Muscle of arm (tissue), 14 donors: ENCODE measurements around the gene ABHD16A. TPM values are rescaled to one million over a fixed set of nuclear protein-coding genes. Genes with fewer than 3 reads are reported as not detected.

Experiments used
- DNase-seq: peaks from one replicate; pipeline ENCODE4 v3.0.0-alpha.2; 2013
- long read RNA-seq, 11 donors: transcript quantifications; one replicate each; lab custom pipeline, GENCODE V29; 2026
- polyA plus RNA-seq, 12 donors: library from polyadenylated mRNA; unstranded; fragments of 120-200 nt; gene quantifications; one replicate each; pipeline ENCODE4 v1.2.1, GENCODE V29; 2013; ENCODE audit not compliant: insufficient read length in 12 of 12

The ABHD16A gene
- polyA plus RNA-seq = 10 to 100 TPM in 11 of 12 donors, not detected in 1; 35.4 to 54.1 (median 43.1) TPM
- long read RNA-seq, donor 1, transcript ABHD16A-201 (20 exons, 2,103 nt) = major isoform, 13 of 21 reads
- long read RNA-seq, donor 1, partial matches to known transcripts = 6 of 21 reads
- long read RNA-seq, donor 1, other reads (novel, unspliced or antisense) = 0 of 21 reads
- long read RNA-seq, donor 2, transcript ABHD16A-201 (20 exons, 2,103 nt) = major isoform, 21 of 22 reads
- long read RNA-seq, donor 2, partial matches to known transcripts = 0 of 22 reads
- long read RNA-seq, donor 2, other reads (novel, unspliced or antisense) = 0 of 22 reads
- long read RNA-seq, donor 3, transcript ABHD16A-201 (20 exons, 2,103 nt) = major isoform, 6 of 6 reads
- long read RNA-seq, donor 3, partial matches to known transcripts = 0 of 6 reads
- long read RNA-seq, donor 3, other reads (novel, unspliced or antisense) = 0 of 6 reads
- long read RNA-seq, donor 4, partial matches to known transcripts = 0 of 5 reads
- long read RNA-seq, donor 4, other reads (novel, unspliced or antisense) = 0 of 5 reads
- long read RNA-seq, donor 5, transcript ABHD16A-201 (20 exons, 2,103 nt) = major isoform, 18 of 26 reads
- long read RNA-seq, donor 5, partial matches to known transcripts = 6 of 26 reads
- long read RNA-seq, donor 5, other reads (novel, unspliced or antisense) = 0 of 26 reads
- long read RNA-seq, donor 6, partial matches to known transcripts = 0 of 3 reads
- long read RNA-seq, donor 6, other reads (novel, unspliced or antisense) = 0 of 3 reads
- long read RNA-seq, donor 7, transcript ABHD16A-201 (20 exons, 2,103 nt) = major isoform, 8 of 8 reads
- long read RNA-seq, donor 7, partial matches to known transcripts = 0 of 8 reads
- long read RNA-seq, donor 7, other reads (novel, unspliced or antisense) = 0 of 8 reads
- long read RNA-seq, donor 8, transcript ABHD16A-201 (20 exons, 2,103 nt) = major isoform, 17 of 17 reads
- long read RNA-seq, donor 8, partial matches to known transcripts = 0 of 17 reads
- long read RNA-seq, donor 8, other reads (novel, unspliced or antisense) = 0 of 17 reads
- long read RNA-seq, donor 9, partial matches to known transcripts = 0 of 4 reads
- long read RNA-seq, donor 9, other reads (novel, unspliced or antisense) = 0 of 4 reads
- long read RNA-seq, donor 10, transcript ABHD16A-201 (20 exons, 2,103 nt) = major isoform, 14 of 14 reads
- long read RNA-seq, donor 10, partial matches to known transcripts = 0 of 14 reads
- long read RNA-seq, donor 10, other reads (novel, unspliced or antisense) = 0 of 14 reads
- long read RNA-seq, donor 11, transcript ABHD16A-201 (20 exons, 2,103 nt) = major isoform, 12 of 12 reads
- long read RNA-seq, donor 11, partial matches to known transcripts = 0 of 12 reads
- long read RNA-seq, donor 11, other reads (novel, unspliced or antisense) = 0 of 12 reads

DNA sequence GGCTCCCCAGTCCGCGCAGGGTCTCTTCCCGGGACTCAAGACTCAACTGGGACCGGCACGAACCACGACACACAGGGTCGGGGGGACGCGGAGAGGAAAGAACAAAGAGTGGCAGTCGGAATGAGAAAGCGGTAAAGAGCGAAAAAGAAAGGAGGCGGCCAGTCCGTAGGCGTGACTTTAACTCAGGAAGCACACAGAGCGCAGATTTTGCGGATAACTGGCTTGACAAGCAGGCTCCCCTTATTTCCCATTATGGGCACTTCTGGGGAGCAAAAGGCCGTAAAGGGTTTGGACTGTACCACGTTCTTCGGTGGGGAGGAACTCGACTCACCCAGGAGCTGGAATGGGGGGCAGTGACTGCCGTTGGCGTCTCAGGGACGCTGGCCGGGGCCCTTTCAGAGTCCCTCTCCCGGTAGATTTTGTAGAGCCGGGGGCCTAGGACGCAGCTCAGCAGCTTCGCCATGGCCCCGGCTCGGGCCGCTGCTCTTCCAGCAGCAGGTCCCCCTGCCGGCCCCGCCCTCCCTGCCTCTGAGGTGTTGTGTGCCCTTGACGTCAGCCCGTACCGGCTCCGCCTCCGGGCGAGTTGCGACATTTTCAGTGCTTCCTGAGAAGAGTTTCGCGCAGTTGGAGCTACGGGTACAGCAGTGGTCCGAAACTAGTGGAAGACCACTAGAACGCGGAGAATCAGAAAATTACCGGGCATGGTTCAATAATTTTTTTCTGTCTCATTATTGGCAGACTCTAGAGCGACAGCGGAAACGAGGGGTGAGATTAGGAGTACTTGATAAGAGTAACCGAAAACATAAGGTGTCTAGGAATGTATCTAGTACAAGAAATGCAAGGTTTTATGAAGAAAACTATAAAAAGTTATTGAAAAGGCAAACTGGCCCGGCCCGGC lies at the start of gene ABHD16A:
Gene ABHD16A, minus strand, starts transcription at position 506 of the 898 bp plus-strand sequence. Its CDS starts 43 bp downstream, at position 463.
- DNase-seq = peak; percentile 99

DNA sequence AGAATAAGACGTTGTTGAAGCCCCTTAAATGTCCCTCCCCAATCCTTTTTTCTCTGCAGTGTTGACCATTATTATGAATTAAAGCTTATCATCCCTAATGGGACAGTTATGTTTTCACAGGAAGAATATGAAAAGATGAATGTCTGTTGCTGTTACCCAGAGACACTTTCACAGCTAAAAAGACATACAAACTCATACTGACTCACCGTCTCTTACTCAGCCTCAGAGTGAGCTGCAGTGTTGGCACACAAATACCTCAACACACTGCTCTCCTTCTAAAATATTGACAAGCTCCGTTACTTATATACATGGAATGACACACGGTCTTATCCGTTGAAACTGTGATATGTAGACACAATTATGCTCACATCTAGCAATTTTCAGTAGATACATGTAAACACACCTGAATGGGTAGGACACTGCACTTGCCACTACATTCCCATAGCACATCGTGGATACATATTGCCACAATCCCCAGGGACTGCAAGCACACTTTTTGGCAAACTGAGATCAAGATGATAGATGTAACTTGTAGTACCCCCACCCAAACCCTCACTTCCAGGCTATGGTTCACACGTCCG lies 49.7 kb upstream of the ABHD16A start:
- DNase-seq = no peak

DNA sequence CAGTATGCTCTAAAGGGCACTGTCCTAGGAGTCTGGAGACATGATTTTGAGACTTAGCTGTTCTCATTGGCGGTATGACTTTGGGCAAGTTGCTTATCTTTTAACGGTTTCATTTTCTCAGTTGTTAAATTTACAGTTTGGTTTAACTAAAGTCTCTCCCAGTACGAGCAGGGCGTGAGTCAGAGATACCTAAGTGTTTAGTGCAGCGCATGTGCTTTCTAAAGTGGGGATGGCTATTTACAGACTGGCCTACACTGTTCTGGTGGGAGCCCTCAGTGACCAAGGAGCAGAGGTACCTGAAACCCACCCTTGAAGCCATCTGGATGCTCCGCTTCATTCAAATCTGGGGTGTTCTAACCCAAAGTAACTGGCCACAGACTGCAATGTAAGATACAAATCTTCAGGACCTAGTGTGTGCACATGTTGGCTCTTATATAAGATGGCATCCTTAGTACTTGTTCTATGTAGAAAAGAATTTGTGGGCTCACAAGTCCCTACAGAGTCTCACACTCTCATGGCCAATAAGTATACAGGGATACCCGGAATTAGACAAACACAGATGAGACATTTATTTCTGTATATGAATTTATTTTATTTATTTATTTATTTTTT lies 47.4 kb upstream of the ABHD16A start:
- no peak for DNase-seq

DNA sequence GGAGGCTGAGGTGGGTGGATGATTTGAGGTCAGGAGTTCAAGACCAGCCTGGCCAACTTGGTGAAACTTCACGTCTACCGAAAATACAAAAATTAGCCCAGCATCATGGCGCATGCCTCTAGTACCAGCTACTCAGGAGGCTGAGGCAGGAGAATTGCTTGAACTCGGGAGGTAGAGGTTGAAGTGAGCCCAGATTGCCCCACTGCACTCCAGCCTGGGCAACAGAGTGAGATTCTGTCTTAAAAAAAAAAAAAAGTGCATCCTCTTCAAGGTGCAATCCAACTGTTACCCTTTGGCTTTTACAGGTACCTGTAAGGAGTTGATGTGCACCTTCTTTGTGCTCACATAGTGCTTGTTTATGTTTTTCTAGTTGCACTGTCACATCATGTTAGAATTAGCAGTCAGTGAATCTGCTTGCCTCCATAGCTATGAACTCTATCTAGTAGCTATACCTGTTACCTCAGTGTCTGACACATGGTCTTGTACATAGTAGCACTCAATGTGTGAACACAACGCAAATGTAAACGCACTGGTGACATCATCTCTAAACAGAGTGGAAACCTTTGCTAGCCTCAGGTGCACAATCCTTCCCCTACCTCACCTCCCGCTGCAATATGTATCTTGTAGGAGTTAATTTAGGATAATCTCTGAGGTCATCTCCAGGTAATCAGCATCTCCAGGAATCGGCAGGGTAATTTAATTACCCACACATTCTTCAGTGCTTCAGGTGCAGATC lies 46.3 kb upstream of the ABHD16A start:
- DNase-seq = no peak

DNA sequence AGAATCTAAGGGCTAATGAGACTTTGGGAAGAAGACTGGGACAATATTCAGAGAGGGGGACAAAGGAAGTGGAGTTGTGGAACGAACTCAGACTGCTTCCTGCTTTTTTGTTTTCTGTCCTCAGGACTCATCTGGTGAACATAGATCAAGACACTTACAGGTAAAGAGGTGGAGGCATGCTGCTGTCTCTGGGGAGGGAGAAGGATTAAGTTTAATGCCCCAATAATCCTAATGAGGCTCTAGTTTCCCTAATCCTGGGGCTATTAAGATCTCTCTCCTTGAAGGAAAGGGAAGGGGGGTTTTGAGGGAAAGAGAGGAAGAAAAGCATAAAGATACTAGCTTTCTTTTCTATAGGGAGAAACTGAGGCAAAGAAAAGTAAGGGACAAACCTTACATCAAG lies 41.3 kb upstream of the ABHD16A start:
- DNase-seq = no peak

DNA sequence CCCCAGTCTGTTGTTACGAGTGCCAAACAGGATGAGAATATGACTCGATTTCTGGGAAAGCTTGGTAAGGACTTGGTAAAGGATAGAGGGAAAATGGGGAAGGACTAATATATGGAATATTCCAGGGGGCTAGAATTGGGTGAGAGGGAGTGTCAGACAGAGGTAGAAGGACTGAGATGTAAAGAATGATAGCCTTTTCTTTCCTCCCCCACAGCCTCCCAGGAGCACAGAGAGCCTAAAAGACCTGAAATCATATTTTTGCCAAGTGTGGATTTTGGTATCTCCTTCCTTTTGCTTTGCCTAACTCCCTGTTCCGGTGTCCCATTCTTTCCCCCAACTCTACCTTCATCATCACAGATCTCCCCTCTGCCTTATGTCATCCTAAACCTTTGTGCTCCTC lies 39.8 kb upstream of the ABHD16A start:
- DNase-seq = no peak

DNA sequence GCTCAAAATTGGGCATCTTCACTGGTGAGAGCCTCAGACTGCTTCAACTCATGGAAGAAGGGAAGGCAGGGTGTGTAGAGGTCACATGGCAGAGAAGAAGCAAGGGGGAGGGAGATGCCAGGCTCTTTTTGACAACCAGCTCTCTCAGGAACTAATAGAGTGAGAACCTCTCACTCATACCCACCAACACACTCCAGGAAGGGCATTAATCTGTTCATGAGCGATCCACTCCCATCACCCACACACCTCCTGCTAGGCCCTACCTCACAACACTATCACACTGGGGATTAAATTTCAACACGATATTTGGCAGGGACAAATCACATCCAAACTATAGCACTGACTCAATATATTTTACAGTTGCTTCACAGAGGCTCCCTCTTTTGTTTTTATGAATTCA lies 38.7 kb upstream of the ABHD16A start:
- DNase-seq = no peak

DNA sequence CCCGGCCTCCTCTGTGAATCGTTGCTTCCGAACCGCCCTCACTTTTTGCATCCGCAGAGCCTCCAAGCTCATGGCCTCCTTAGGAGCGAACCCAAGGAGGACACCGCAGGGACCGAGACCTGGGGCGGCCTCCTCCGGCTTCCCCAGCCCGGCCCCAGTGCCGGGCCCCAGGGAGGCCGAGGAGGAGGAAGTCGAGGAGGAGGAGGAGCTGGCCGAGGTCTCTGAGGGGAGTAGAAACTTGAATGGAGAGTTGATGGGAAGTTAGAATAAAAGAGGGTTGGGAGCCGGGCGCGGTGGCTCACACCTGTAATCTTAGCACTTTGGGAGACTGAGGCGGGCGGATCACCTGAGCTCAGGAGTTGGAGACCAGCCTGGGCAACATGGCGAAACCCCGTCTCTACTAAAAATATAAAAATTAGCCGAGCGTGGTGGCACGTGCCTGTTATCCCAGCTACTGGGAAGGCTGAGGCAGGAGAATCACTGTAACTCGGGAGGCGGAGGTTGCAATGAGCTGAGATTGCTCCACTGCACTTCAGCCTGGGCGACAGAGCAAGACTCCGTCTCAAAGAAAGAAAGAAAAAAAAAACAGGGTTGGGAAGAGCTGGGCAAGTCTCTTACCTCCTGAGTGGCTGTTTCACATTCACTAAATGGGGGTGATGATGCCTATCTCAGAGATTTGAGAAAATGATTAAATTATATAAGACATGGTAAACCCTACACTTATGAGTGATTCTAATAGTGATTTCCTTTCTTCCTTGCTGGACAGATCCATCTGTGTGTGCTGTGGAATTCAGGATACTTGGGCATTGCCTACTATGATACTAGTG lies 37.5 kb upstream of the ABHD16A start:
- DNase-seq = no peak

DNA sequence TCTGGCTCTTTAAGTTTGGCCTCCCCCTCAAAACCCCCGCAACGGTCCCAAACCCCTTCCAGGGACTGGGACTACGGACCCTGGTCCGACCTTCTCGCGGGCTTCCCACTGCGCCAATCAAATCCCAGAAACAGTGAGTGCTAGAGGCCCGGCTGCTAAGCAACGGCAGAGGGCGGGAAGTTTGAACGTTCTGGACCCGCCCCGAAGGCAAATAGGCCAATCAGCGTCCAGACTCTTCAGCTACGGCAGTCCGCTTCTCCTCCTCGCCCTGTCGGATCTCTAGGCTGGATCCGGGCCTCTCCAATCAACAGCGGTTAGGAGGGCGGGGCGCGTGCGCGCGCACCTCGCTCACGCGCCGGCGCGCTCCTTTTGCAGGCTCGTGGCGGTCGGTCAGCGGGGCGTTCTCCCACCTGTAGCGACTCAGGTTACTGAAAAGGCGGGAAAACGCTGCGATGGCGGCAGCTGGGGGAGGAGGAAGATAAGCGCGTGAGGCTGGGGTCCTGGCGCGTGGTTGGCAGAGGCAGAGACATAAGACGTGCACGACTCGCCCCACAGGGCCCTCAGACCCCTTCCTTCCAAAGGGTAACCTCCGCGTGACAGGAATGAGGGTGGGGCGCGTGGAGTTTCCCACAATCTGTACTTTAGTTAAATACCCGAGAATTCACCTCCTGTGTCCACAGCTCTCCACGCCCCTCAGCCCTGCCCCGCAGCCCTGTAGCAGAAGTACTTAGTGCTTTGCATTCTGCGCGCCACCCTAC lies 36.7 kb upstream of the ABHD16A start, which contains the start of gene MSH5:
Gene MSH5, plus strand, starts transcription at position 367 of the 758 bp plus-strand sequence. CDS start 462 bp downstream, outside the sequence.
- peak; percentile 99 for DNase-seq

DNA sequence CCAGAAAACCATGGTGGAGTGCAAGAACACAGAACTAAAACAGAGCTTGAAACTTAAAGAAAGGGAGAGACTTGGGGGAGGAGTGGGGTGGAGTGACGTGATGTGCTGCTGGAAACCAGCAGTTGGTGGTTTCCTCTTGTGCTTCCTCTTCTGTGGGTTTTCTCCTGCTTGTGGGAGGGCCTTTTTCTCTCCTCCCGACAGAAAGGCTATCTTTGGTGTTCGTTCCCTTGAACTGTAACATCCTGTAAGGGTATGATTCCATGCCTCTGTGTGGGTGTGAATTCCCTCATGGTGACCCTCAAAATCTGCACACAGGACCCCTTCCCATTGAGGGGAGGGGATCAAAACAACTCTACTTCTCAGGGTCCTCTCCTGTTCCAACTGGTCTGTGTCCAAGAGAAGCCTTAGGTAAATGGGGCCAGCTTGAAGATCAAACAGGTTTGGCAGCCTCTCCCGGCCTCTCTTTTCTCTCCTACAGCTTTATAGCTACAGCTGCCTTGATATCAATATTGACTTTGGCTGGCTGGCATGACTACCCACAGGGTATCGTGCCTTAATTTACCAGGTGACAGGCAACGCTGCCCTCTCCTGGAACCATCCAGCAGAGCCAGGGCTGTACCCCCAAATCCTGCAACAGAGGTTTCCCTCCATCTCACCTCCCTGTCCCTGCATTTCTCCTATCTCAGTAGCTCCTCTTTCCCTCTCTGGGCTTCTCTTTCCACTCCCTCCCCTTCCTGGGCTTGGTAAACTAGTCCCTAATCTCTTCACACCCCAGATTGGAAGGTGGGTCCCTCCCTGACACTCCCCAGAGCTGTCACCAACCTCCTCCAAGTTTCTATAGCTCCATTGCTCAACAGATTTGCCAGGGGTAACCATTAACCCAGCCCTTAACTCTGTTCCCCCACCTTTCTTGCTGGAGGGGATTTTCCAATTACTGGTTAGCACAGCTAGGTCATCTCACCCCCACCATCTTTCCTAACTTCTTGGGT lies 35.2 kb upstream of the ABHD16A start:
- DNase-seq = peak; percentile 67

DNA sequence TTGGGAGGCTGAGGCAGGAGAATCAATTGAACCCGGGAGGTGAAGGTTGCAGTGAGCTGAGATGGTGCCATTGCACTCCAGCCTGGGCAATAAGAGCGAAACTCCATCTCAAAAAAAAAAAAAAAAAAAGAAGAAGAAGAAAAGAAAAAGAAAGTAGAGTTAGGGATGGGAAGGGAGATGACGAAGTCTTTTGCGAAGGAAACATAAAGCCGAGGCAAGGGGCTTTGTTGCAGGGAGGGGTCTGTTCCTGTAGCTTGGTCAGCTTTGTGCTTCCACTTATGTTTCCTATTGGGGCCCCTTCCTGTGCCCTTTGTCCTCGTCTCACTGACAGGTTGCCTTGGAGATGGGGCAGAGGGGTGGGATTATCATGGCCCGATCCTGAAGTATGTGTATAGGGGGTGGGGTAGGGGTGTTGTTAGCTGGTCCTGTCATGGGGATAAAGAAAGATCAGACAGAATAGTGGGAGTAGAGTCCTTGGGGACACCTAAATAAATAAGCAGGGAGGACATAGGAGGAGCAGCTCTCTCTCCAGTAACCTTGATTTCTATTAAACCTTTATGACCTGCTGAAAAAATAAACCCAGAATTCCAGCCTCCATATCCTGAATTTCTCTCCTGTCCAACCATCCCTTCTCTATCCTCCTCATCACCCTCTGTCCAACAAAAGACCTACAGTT lies 34.3 kb upstream of the ABHD16A start:
- peak; percentile 25 for DNase-seq

DNA sequence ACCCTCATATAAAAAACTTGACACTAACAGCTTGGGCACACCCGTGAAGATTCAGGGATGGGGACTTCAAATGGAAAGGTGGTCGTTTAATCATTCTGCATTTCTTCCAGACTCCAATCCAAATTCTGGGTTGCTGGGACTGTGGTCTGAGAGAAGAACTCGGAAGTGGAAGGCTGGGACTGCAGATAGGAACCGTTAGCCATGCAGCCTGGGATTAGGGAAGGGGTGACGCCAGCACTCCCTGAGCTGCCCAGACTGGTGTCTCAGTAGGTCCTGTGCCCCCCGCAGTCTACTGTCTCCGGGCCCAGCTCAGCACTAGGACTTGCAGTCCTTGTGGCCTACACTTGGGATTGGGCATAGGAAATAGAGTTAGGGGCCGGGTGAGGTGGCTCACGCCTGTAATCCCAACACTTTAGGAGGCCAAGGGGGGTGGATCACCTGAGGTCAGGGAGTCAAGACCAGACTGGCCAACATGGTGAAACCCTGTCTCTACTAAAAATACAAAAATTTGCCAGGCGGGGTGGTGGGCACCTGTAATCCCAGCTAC lies 33.7 kb upstream of the ABHD16A start:
- DNase-seq = no peak

DNA sequence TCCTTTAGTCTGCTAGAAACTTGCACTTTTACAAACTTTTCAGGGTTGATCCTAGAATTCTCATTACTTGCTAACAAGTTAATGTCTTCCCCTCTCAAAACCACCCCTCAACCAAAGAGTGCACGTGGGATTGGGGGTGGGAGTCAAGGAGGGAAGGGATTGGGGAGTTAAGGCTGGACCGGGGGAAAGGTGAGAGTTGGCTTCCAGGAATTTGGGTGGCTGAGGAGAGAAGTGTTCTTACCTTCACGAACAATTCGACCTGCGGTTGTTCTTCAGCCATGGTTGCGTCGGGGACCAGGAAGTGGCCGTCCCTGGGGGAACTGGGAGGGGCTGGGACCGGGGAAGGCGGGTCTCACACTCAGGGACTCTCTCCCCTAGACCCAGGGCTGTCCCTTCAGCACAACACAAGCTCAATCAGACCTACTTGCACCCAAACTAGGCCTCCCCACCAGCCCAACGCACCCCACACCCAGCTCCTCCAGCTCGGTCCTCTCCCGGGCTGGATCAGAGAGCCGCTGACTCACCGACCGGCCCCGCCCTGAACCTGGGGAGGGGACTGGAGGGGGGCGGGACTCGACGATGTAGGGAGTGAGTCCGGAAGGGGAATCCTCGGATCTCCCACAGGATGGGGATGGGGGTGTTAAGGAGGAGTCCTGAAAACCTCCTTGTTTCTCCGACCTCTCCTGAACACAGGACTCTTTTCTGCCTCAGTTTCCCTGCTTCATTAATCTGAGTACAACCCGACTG lies 33.1 kb upstream of the ABHD16A start, which contains the start of gene CLIC1:
Gene CLIC1, minus strand, starts transcription at position 510 of the 747 bp plus-strand sequence. Its CDS starts 230 bp downstream, at position 280.
- DNase-seq = peak; percentile 85
